AG10803 (cell line): ENCODE measurements around the gene PHF21A.
"Not testable (repeated sequence)": the region's sequence is repeated elsewhere in the genome, so short reads cannot be mapped to it uniquely, and the experiment has no call there.

Experiments
- DNase-seq: peaks from one replicate; pipeline ENCODE4 v3.0.0; 2010; ENCODE audit warnings: low read depth
- H3K4me3 ChIP-seq: 2 replicates; pipeline ENCODE4 v1.5.1; 2011; ENCODE audit warnings: mild to moderate bottlenecking, low read length, control low read depth
- TF ChIP-seq, protein P1 (sequence below): conservative IDR thresholded peaks from 2 replicates; pipeline ENCODE4 v1.5.1; 2011; ENCODE audit warnings: mild to moderate bottlenecking, low read length, control low read depth, inconsistent platforms

The PHF21A gene

DNA sequence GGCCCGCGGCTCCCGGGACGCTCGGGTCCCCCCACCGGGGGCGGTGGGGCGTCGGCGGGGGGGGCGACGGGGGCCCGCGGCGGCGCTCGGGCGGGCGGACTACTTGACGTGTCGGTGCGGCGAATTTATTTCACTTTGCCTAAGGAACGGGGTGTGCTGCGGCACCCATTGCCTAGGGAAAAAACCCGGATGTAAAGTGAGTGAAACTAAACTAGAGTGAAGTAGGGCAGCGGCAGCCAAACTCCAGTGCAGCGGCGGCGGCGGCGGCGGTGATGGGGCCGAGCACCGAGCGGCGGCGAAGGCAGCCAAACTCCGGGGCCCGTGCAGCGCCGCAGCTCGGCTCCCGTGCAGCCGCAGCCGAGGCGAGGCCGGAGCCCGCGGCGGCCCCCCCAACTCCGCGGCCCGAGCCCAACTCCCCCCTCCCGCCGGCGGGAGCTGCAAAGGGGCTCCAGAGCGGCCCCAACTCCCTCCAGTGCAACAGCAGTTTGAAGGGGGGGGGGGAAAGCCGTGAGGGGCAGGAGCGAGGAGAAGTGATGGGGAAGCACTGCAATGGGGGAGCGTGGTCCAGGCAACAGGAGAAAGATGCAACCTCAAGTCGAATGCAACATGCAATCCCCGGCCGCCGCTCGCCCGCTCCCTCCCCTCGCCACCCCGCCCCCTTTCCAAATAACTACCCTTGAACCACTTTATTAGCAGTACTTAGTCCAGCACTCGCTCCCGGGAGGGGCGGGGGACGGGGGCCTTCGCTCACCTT, 647 bp upstream of the PHF21A start:
- peak; percentile 95 for DNase-seq
- peak overlapping the region; percentile 72 for H3K4me3 ChIP-seq
- TF ChIP-seq, protein P1, sequence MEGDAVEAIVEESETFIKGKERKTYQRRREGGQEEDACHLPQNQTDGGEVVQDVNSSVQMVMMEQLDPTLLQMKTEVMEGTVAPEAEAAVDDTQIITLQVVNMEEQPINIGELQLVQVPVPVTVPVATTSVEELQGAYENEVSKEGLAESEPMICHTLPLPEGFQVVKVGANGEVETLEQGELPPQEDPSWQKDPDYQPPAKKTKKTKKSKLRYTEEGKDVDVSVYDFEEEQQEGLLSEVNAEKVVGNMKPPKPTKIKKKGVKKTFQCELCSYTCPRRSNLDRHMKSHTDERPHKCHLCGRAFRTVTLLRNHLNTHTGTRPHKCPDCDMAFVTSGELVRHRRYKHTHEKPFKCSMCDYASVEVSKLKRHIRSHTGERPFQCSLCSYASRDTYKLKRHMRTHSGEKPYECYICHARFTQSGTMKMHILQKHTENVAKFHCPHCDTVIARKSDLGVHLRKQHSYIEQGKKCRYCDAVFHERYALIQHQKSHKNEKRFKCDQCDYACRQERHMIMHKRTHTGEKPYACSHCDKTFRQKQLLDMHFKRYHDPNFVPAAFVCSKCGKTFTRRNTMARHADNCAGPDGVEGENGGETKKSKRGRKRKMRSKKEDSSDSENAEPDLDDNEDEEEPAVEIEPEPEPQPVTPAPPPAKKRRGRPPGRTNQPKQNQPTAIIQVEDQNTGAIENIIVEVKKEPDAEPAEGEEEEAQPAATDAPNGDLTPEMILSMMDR: no peak

DNA sequence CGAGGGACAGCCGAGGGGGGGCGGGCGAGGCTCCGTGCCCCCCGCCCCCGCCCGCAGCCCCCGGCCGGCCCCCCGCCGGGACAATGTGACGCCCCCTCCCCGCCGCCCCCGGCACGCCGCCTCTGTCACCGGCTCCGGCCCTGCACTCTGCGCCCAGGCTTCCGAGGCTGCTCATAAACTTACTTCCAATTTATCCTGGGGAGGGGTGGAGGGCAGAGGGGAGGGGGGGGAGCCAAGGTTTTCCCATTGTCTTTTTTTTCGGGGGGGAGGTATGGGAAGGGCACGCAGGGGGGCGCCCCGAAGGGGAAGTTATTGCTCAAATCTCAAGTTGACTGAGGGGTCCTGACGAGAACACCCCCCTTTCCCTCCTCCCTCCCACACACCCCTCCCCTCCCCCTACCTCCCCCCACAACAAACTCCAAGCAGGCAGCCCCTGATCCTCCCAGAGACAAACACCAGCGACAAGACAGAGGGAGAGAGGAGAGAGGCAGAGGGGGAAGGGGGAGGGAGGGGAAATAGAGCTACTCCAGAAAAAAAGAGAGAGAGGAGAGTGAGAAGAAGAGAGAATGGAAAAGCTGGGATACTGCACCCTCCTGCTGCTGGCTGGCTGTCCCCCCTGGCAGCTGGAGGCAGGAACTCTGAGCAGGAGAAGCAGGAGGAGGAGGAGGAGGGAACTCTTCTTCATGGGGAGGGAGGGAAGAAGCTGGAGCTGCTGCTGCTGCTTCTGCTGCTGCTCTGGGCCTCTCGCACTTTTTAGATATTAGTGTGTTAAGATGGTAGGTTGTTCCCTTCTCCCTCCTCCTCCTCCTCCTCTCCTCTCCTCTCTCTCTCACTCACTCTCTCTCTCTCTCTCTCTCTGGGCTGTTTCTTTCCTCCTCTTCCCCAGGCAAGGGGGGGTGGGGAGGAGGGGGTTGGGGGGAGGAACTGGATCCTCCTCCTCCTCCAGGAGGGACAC, 631 bp downstream of the PHF21A start:
- peak overlapping the region; percentile 84 for H3K4me3 ChIP-seq
- peak; percentile 86 for DNase-seq
- TF ChIP-seq, protein P1: no peak

DNA sequence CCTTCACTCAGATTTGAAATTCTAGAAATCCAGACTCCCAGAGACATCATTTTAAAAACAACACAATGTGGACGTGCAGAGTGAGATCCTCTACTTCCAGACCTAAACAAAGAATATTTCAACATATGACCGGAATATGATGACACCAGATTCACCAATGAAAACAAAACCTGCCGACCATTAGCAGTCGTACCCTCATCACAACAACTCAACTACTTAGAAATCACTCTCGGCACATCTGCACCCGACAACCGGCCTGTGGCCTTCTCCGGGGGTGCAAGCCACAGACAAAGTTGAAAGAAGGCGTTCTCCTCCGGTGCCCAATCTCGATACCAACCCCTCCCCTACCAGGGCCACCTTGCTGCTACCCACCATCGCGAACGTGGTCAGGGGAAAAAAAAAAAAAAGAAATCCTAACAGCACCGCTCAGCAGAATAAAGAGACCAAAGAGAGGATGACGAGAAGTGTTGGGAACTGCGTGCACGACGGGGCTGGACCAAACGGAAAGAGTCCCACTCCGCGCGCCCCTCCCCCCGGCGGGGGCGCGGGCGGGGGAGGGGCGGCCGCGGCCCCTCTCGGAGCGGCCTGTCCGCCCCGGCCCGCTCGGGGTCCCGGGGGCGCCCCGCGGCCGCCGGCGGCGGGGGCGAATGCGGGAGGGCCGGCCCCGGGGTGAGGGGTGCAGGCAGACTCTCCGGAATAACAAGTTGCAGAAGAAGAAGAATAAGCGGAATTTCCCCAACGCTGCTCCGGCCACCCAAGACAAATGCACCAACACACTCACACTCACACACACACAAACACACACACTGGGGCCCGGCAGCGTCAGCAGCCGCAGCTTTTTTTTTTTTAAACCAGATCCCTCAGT, 1.7 kb downstream of the PHF21A start:
- TF ChIP-seq, protein P1: no peak
- H3K4me3 ChIP-seq: peak overlapping the region; percentile 84
- DNase-seq: peak; percentile 73

DNA sequence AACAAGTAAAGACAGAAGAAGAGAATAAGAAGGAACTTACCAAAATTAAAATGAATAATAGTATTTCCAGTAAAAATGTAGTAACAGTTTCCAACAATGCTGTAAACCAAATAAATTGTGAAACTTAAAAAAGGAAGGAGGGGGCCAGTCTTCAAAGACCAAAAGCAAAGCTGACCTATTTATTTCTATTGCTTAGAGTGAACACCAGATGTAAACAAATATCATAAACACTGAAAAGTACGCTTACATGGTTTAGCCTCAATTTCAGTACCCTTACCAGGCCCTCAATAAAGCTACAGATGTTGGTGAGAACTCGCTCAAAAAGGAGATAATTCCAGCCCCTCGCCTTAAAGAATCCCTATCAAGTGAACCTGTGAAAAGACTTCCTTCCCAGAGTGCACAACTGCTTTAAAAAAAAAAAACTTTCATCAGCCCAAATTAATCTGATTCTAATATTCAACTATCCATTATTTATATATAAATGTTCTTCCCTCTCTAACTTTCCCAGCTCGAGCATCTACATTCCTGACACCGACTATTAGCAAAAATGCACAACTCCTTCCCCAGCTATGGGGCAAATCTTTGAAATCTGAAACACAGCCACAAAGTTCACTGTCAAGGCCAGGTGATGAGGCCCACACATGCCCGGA, 2.4 kb downstream of the PHF21A start:
- TF ChIP-seq, protein P1: no peak
- no peak for DNase-seq
- peak overlapping the region; percentile 84 for H3K4me3 ChIP-seq

DNA sequence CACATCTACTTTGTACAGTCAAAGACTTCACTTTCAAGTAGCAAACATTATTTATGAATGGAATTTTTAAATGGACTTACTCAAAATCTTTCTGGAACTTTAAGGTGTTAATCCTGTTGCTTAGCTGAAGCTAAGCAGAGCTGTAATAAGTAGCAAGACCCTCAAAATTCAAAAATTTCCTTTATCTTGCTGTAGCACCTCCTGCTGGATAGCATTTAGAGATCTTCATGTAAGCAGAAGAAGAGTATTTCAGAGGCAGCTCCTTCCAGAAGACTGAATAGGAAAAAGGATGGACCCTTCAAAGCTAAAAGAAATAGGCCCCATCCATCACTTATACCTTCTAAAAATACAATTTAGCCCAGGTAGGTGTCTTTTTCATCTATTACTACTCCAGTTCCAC, 3.4 kb downstream of the PHF21A start:
- peak overlapping the region; percentile 84 for H3K4me3 ChIP-seq
- DNase-seq: no peak
- TF ChIP-seq, protein P1: peak; percentile 41

DNA sequence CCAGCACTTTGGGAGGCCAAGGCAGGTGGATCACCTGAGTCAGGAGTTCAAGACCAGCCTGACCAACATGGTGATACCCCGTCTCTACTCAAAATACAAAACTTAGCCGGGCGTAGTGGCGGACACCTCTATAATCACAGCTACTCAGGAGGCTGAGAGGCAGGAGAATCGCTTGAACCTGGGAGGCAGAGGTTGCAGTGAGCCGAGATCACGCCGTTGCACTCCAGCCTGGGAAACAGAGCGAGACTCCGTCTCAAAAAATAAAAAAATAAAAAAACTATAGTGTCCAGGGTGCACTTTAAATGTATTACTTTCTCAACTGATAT, 4.6 kb downstream of the PHF21A start:
- H3K4me3 ChIP-seq, DNase-seq: not testable (repeated sequence)
